H9 (cell line): ENCODE data around the gene SPTBN5. TPM values are rescaled to one million over a fixed set of nuclear protein-coding genes. Genes with fewer than 3 reads are reported as not detected.

Experiments used
- DNase-seq: peaks from one replicate; pipeline ENCODE4 v3.0.0-alpha.2; 2017
- H2AFZ ChIP-seq: one replicate; pipeline ENCODE4 v1.6.1; 2013; ENCODE audit warnings: mild to moderate bottlenecking, low read length, control low read depth, moderate library complexity
- H2AK5ac ChIP-seq: 2 replicates; pipeline ENCODE4 v1.6.1; 2013; ENCODE audit warnings: low read length, control low read depth, mixed read lengths; ENCODE audit not compliant: insufficient read length
- H2BK120ac ChIP-seq: one replicate; pipeline ENCODE4 v1.6.1; 2013; ENCODE audit warnings: low read depth, mild to moderate bottlenecking, low read length, control low read depth, inconsistent platforms; ENCODE audit not compliant: poor library complexity, severe bottlenecking
- H2BK12ac ChIP-seq: 2 replicates; pipeline ENCODE4 v1.6.1; 2013; ENCODE audit warnings: low read length, control low read depth, mixed read lengths, low read depth; ENCODE audit not compliant: insufficient read length
- H2BK15ac ChIP-seq: 2 replicates; pipeline ENCODE4 v1.6.1; 2013; ENCODE audit warnings: low read depth, low read length, control low read depth
- H2BK20ac ChIP-seq: one replicate; pipeline ENCODE4 v1.6.1; 2013; ENCODE audit warnings: low read depth, mild to moderate bottlenecking, low read length, control low read depth, inconsistent platforms; ENCODE audit not compliant: poor library complexity, severe bottlenecking
- H2BK5ac ChIP-seq: 2 replicates; pipeline ENCODE4 v1.6.1; 2013; ENCODE audit warnings: low read length, control low read depth, mixed read lengths; ENCODE audit not compliant: insufficient read length
- H3K14ac ChIP-seq: 2 replicates; pipeline ENCODE4 v1.6.1; 2013; ENCODE audit warnings: low read length, control low read depth; ENCODE audit not compliant: insufficient read depth
- H3K18ac ChIP-seq: 2 replicates; pipeline ENCODE4 v1.6.1; 2013; ENCODE audit warnings: low read depth, mild to moderate bottlenecking, mixed read lengths, low read length, control low read depth; ENCODE audit not compliant: insufficient read length
- H3K23ac ChIP-seq: 2 replicates; pipeline ENCODE4 v1.6.1; 2013; ENCODE audit warnings: low read length, control low read depth, mixed read lengths, low read depth; ENCODE audit not compliant: insufficient read length
- H3K23me2 ChIP-seq: 2 replicates; pipeline ENCODE4 v1.6.1; 2013; ENCODE audit warnings: low read depth, mild to moderate bottlenecking, mixed read lengths, low read length, control low read depth; ENCODE audit not compliant: insufficient read length, poor library complexity, severe bottlenecking
- H3K27ac ChIP-seq: 2 replicates; pipeline ENCODE4 v1.5.1; 2013; ENCODE audit warnings: low read length, control low read depth, mixed read lengths, low read depth; ENCODE audit not compliant: insufficient read length
- H3K27me3 ChIP-seq: 2 replicates; pipeline ENCODE4 v1.6.1; 2013; ENCODE audit warnings: low read length, control low read depth, inconsistent platforms; ENCODE audit not compliant: insufficient read depth
- H3K4ac ChIP-seq: 2 replicates; pipeline ENCODE4 v1.6.1; 2013; ENCODE audit warnings: low read depth, mild to moderate bottlenecking, control low read depth, inconsistent platforms, low read length, moderate library complexity
- H3K4me1 ChIP-seq: 2 replicates; pipeline ENCODE4 v1.6.1; 2013; ENCODE audit warnings: low read length, control low read depth, inconsistent platforms; ENCODE audit not compliant: insufficient read depth
- H3K4me2 ChIP-seq: 2 replicates; pipeline ENCODE4 v1.6.1; 2013; ENCODE audit warnings: low read length, control low read depth, mixed read lengths; ENCODE audit not compliant: insufficient read length, insufficient read depth
- H3K56ac ChIP-seq: 2 replicates; pipeline ENCODE4 v1.6.1; 2013; ENCODE audit warnings: low read depth, mild to moderate bottlenecking, mixed read lengths, low read length, control low read depth; ENCODE audit not compliant: insufficient read length
- H3K79me1 ChIP-seq: 2 replicates; pipeline ENCODE4 v1.6.1; 2013; ENCODE audit warnings: low read depth, mild to moderate bottlenecking, moderate library complexity, low read length, control low read depth, inconsistent platforms; ENCODE audit not compliant: insufficient read depth, poor library complexity, severe bottlenecking
- H3K79me2 ChIP-seq: 2 replicates; pipeline ENCODE4 v1.6.1; 2013; ENCODE audit warnings: low read length, control low read depth, inconsistent platforms; ENCODE audit not compliant: insufficient read depth
- H3K9ac ChIP-seq: 2 replicates; pipeline ENCODE4 v1.6.1; 2013; ENCODE audit warnings: low read length, control low read depth, mixed read lengths; ENCODE audit not compliant: insufficient read length; ENCODE audit errors: extremely low read depth
- H3K9me3 ChIP-seq: one replicate; pipeline ENCODE4 v1.6.1; 2013; ENCODE audit warnings: low read depth, low read length, inconsistent platforms; ENCODE audit not compliant: control insufficient read depth
- H3T11ph ChIP-seq: one replicate; pipeline ENCODE4 v1.6.1; 2013; ENCODE audit warnings: mild to moderate bottlenecking, low read length, control low read depth, inconsistent platforms
- H4K20me1 ChIP-seq: one replicate; pipeline ENCODE4 v1.6.1; 2013; ENCODE audit not compliant: control insufficient read depth, insufficient read length, insufficient read depth
- H4K5ac ChIP-seq: 2 replicates; pipeline ENCODE4 v1.6.1; 2013; ENCODE audit warnings: low read depth, mild to moderate bottlenecking, mixed read lengths, low read length, control low read depth; ENCODE audit not compliant: insufficient read length
- H4K8ac ChIP-seq: replicated peaks from 2 replicates; pipeline ENCODE4 v1.6.1; 2013; ENCODE audit warnings: low read length, control low read depth, mixed read lengths, low read depth; ENCODE audit not compliant: insufficient read length
- H4K91ac ChIP-seq: 2 replicates; pipeline ENCODE4 v1.6.1; 2013; ENCODE audit warnings: low read depth, mild to moderate bottlenecking, moderate library complexity, mixed read lengths, low read length, control low read depth; ENCODE audit not compliant: insufficient read length
- H3K27ac Mint-ChIP-seq, 3 experiments: 2 replicates in 2 of 3; 3 replicates in 1 of 3; pipeline ENCODE4 v1.8.0; 2020 to 2021; ENCODE audit warnings: mixed read lengths in 3 of 3, mild to moderate bottlenecking in 1 of 3, moderate library complexity in 1 of 3
- H3K27me3 Mint-ChIP-seq: 2 replicates; pipeline ENCODE4 v1.8.0; 2021; ENCODE audit warnings: low read depth, mild to moderate bottlenecking, moderate library complexity, mixed read lengths
- H3K36me3 Mint-ChIP-seq, 3 experiments: 2 replicates in 2 of 3; 3 replicates in 1 of 3; pipeline ENCODE4 v1.8.0; 2020 to 2021; ENCODE audit warnings: low read depth in 3 of 3, mixed read lengths in 3 of 3; ENCODE audit not compliant: insufficient read depth in 1 of 3
- H3K4me1 Mint-ChIP-seq, 2 experiments: 2 replicates each; pipeline ENCODE4 v1.8.0; 2020; ENCODE audit warnings: mixed read lengths in 2 of 2
- H3K4me3 Mint-ChIP-seq, 2 experiments: 2 replicates in 1 of 2; 3 replicates in 1 of 2; pipeline ENCODE4 v1.8.0; 2020 to 2021; ENCODE audit warnings: mild to moderate bottlenecking in 2 of 2, mixed read lengths in 2 of 2, moderate library complexity in 1 of 2
- H3K9me3 Mint-ChIP-seq, 2 experiments: 2 replicates in 1 of 2; 3 replicates in 1 of 2; pipeline ENCODE4 v1.8.0; 2020; ENCODE audit warnings: mild to moderate bottlenecking in 2 of 2, mixed read lengths in 2 of 2, moderate library complexity in 1 of 2
- WGBS: extraction: QIAGEN DNeasy Blood & Tissue Kit; methylation state at CpG from one replicate; pipeline ENCODE4 v1.1.7; 2013; ENCODE audit warnings: missing lambda C conversion rate, low lambda C conversion rate, mixed read lengths; ENCODE audit not compliant: insufficient read length; ENCODE audit errors: extremely low coverage; 5-methylcytosine and 5-hydroxymethylcytosine counted together
- total RNA-seq: library from RNA; stranded (reverse); gene quantifications from 2 replicates; pipeline ENCODE4 v1.2.1, GENCODE V29; 2021
- TF ChIP-seq, protein P1 (sequence below): fragments of 200-600 bp; sonication (generic); conservative IDR thresholded peaks from 3 replicates; pipeline ENCODE4 v1.8.0; 2021; ENCODE audit warnings: antibody characterized with exemption, mild to moderate bottlenecking

Gene SPTBN5
- total RNA-seq, 1 experiment from 2014 or later = 0.90 TPM

DNA sequence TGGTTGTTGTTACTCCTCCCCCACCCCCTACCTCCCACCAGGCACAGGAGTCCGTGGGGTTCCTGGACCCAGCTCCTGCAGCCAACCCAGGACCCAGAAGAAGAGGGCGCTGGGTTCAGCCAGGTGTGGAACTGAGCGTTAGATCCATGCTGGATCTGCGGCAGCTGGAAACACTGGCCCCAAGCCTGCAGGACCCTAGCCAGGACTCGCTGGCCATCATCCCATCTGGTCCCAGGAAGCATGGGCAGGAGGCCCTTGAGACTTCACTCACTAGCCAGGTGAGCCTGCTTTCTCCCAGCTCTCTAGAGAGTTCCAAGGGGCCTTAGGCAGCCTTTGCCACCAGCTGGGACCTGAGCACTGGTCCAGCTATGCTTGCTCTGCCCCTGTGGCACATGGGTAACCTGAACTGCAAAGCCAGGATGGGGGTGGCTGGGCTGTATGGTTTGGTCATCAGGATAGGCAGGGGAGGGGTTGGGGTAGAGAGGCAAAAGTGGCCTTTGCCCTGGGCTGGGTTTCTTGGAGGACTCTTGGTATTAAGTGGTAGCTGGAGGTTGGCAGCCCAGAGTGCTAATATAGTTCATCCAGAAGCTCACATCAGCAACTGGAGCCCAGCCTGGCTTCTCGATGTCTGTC is 72.9 kb downstream of the SPTBN5 start:
- no peak overlapping the region for H2AK5ac ChIP-seq
- no peak overlapping the region for H2BK15ac ChIP-seq
- no peak overlapping the region for H4K5ac ChIP-seq
- H3K36me3 Mint-ChIP-seq = peaks cover 3 to 17% (median 5%) of the 10 kb centered on the region in 3 experiments; a peak in 5 of 7 replicates
- H3K27me3 Mint-ChIP-seq = no peaks in the 10 kb centered on the region
- no peak overlapping the region for H3K4me2 ChIP-seq
- no peak overlapping the region for H2AFZ ChIP-seq
- H3K4ac ChIP-seq = no peak overlapping the region
- H3K79me1 ChIP-seq = no peaks in the 10 kb centered on the region
- H3K4me1 ChIP-seq = no peaks in the 10 kb centered on the region
- H2BK20ac ChIP-seq = no peak overlapping the region
- no peak overlapping the region for H4K8ac ChIP-seq
- H3K79me2 ChIP-seq = no peaks in the 10 kb centered on the region
- H3K18ac ChIP-seq = no peak overlapping the region
- WGBS = no CpG with 5 or more reads among the region's 6 CpGs
- H3K23ac ChIP-seq = no peak overlapping the region
- DNase-seq = no peak
- H3K9me3 Mint-ChIP-seq = no peaks in the 10 kb centered on the region
- H3K27me3 ChIP-seq = no peaks in the 10 kb centered on the region
- H3K56ac ChIP-seq = no peak overlapping the region
- no peak overlapping the region for H2BK5ac ChIP-seq
- H3K9ac ChIP-seq = no peak overlapping the region
- H3K4me3 Mint-ChIP-seq = no peak overlapping the region
- H3K27ac ChIP-seq = no peak overlapping the region
- H3K23me2 ChIP-seq = no peaks in the 10 kb centered on the region
- TF ChIP-seq, protein P1, sequence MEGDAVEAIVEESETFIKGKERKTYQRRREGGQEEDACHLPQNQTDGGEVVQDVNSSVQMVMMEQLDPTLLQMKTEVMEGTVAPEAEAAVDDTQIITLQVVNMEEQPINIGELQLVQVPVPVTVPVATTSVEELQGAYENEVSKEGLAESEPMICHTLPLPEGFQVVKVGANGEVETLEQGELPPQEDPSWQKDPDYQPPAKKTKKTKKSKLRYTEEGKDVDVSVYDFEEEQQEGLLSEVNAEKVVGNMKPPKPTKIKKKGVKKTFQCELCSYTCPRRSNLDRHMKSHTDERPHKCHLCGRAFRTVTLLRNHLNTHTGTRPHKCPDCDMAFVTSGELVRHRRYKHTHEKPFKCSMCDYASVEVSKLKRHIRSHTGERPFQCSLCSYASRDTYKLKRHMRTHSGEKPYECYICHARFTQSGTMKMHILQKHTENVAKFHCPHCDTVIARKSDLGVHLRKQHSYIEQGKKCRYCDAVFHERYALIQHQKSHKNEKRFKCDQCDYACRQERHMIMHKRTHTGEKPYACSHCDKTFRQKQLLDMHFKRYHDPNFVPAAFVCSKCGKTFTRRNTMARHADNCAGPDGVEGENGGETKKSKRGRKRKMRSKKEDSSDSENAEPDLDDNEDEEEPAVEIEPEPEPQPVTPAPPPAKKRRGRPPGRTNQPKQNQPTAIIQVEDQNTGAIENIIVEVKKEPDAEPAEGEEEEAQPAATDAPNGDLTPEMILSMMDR = no peak
- peaks cover 2 to 5% of the 10 kb centered on the region in 2 experiments; a peak in 3 of 4 replicates for H3K4me1 Mint-ChIP-seq
- H3T11ph ChIP-seq = no peak overlapping the region
- H2BK12ac ChIP-seq = no peak overlapping the region
- no peak overlapping the region; the same call in 1 of the 2 replicates for H3K14ac ChIP-seq
- H3K9me3 ChIP-seq = no peaks in the 10 kb centered on the region
- H4K91ac ChIP-seq = no peak overlapping the region
- H4K20me1 ChIP-seq = no peaks in the 10 kb centered on the region
- no peak overlapping the region for H2BK120ac ChIP-seq
- no peak overlapping the region for H3K27ac Mint-ChIP-seq
